ENCODE measurements around the gene OR2A14.
A peak's percentile ranks its signal among the peaks of the same experiment; 100 is the strongest.
"Not testable (repeated sequence)": the region's sequence is repeated elsewhere in the genome, so short reads cannot be mapped to it uniquely, and the experiment has no call there.

Gene OR2A14

GRCh38 chr7:144113651-144114050, 9.3 kb upstream of the OR2A14 start:
- in situ Hi-C loops (cut with HindIII; ENCODE audit: low pct_ligation_motif_present, low sequenced_read_pairs) = no loop called here
- H3K4me3 ChIP-seq (ENCODE audit: low read depth, low read length) = no peak overlapping the region
- no peaks in the 10 kb centered on the region for H3K36me3 ChIP-seq (replicated peaks)
- DNase-seq = no peak
- TF ChIP-seq CTCF (IDR thresholded peaks at IDR 0.05; ENCODE audit: low read depth, low read length, missing control alignments) = no peak
- H3K27me3 ChIP-seq (replicated peaks) = no peaks in the 10 kb centered on the region
- no peak overlapping the region for H3K27ac ChIP-seq

- DNase-seq = no peak
- H3K4me3 ChIP-seq (ENCODE audit: low read depth, low read length) = no peak overlapping the region
- in situ Hi-C loops (cut with HindIII; ENCODE audit: low pct_ligation_motif_present, low sequenced_read_pairs) = no loop called here
- no peaks in the 10 kb centered on the region for H3K27me3 ChIP-seq (replicated peaks)
- TF ChIP-seq CTCF (IDR thresholded peaks at IDR 0.05; ENCODE audit: low read depth, low read length, missing control alignments) = no peak
- no peak overlapping the region for H3K27ac ChIP-seq
- no peaks in the 10 kb centered on the region for H3K36me3 ChIP-seq (replicated peaks)
Observed at GRCh38 chr7:144118341-144118740, 4.6 kb upstream of the OR2A14 start.

- Histone ChIP-seq H3K27me3 (replicated peaks) (no peaks in the 10 kb centered on the region), H3K4me3 (ENCODE audit: low read depth, low read length) (no peak overlapping the region), H3K27ac (no peak overlapping the region), H3K36me3 (replicated peaks) (no peaks in the 10 kb centered on the region)
- peak; percentile 85 for DNase-seq
- in situ Hi-C loops (cut with HindIII; ENCODE audit: low pct_ligation_motif_present, low sequenced_read_pairs) = no loop called here
- peak; percentile 96 for TF ChIP-seq CTCF (IDR thresholded peaks at IDR 0.05; ENCODE audit: low read depth, low read length, missing control alignments)
Observed at GRCh38 chr7:144127714-144128334, 4.8 kb downstream of the OR2A14 start.

- in situ Hi-C loops (cut with HindIII; ENCODE audit: low pct_ligation_motif_present, low sequenced_read_pairs) = not testable (repeated sequence)
Observed at GRCh38 chr7:144129601-144130000, 6.6 kb downstream of the OR2A14 start.

GRCh38 chr7:144130730-144131129, 7.8 kb downstream of the OR2A14 start:
- H3K27me3 ChIP-seq (replicated peaks) = no peaks in the 10 kb centered on the region
- in situ Hi-C loops (cut with HindIII; ENCODE audit: low pct_ligation_motif_present, low sequenced_read_pairs) = no loop called here
- no peak overlapping the region for H3K4me3 ChIP-seq (ENCODE audit: low read depth, low read length)
- H3K27ac ChIP-seq = no peak overlapping the region
- no peak for DNase-seq
- TF ChIP-seq CTCF (IDR thresholded peaks at IDR 0.05; ENCODE audit: low read depth, low read length, missing control alignments) = no peak
- H3K36me3 ChIP-seq (replicated peaks) = no peaks in the 10 kb centered on the region

More at GRCh38 chr7:144129601-144130000, 6.6 kb downstream of the OR2A14 start:
- not testable (repeated sequence) for DNase-seq; H3K27me3 ChIP-seq (replicated peaks); H3K27ac ChIP-seq; H3K36me3 ChIP-seq (replicated peaks); H3K4me3 ChIP-seq (ENCODE audit: low read depth, low read length)

GRCh38 chr7:144132262-144132661, 9.3 kb downstream of the OR2A14 start:
- Histone ChIP-seq H3K4me3 (ENCODE audit: low read depth, low read length) (no peak overlapping the region), H3K27me3 (replicated peaks) (no peaks in the 10 kb centered on the region)

More at GRCh38 chr7:144132262-144132661, 9.3 kb downstream of the OR2A14 start:
- Histone ChIP-seq H3K27ac (no peak overlapping the region), H3K36me3 (replicated peaks) (no peaks in the 10 kb centered on the region)
- TF ChIP-seq CTCF (IDR thresholded peaks at IDR 0.05; ENCODE audit: low read depth, low read length, missing control alignments) = no peak
- in situ Hi-C loops (cut with HindIII; ENCODE audit: low pct_ligation_motif_present, low sequenced_read_pairs) = no loop called here
- no peak for DNase-seq
